GM18873 (cell line): ENCODE results near the gene SMARCD1.

ENCODE experiments used
- ATAC-seq: cut with Tn5 transposase; IDR thresholded peaks from one replicate; pipeline ENCODE4 v1.9.1; 2021; ENCODE audit warnings: mild to moderate bottlenecking, moderate library complexity, moderate number of reproducible peaks; ENCODE audit not compliant: unreplicated experiment, low FRiP score

Gene SMARCD1

DNA sequence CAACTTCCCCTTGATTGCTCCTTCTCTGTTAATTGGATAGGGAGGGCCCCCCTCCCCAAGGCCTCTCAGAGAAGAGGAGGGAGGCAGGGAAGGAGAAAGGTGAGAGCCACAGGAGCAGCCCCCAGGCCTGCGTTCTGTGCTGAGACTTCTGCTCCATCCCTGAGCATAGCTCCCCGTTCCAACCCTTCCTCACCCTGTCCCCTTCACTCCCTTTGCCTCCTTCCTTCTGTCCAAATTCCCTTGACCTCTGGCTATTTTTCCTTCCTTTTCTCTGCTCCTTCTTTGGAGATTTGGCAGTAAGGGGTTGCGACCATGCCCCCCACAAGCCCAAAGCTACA, 28.5 kb upstream of the SMARCD1 start:
- no peak for ATAC-seq

DNA sequence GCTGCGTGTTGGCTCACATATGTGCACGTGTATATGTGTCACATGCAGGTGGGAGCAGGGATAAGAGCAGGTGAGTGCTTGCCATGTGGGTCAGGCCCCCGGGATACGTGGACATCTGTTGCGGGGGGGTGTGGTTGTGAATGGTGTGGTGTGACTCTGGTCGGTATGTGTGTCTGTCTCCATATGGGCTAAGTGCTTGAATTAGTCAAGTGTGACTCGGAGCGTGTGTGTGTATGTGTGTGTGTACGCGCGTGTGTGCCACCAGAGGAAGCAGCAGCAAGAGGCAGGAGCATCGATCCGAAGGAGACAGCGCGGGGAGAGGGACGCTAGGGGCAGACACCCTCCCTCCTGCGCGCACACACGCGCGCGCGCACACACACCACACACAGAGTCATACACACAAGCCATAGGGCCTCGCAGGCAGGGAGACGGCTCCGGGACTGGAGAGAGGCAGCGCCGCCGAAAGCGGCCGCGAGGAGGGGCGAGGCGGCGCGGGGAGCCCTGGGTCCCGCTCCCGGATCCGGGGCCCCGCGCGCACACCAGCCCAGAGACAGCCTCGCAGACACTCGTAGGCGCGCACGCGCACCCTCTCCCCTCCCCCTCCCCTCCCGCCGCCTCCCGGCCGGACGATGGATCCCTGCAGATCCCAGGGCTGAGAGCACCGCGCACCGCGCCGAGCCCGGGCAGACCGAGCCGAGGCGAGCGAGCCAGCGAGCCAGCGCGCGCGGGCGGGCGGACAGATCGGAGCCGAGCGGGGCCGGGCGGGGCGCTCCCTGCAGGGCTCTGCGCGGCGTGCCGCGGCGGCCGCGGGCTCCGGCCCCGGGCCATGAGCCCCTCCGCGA, 27.9 kb upstream of the SMARCD1 start, which contains the start of gene ASIC1:
Gene ASIC1, plus strand, starts transcription at position 597 of the 842 bp plus-strand sequence. CDS start 1,171 bp downstream, outside the sequence.
- no peak for ATAC-seq

DNA sequence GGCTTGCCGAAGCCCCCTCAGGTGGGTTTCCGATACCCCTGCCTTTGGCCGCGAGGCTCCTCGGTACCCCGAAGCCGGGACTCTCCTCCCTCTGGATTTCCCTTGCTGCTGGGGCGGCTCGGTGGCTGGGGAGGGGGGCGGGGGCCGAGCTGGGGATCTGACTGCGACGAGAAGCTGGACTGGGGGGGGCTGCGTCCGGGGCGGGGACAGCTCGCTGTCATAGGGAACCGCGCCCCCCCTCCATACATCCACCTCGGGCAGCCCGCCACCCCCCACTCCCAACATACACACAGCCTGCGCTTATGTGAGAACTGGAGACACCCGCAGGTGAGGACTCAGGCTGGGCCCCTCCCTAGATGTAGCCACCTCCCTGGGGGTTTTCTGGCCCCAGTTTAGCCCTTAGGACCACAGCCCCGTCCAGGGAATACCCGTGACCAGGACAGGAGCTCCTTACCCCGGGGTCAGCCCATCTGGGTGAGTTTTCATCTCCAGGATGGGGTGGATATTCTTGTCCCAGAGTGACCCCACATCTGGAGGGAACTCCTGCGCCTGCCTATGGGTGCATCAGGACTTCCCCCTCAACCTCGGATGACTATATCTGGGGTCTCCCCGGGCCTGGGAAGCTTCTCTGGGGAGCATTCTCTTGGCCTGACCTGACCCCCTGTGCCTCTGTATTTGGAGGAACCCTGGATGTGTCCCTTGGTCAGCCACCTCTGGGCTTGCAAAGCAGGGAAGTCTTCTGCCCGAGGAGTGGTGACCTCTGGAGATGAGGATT, 27.1 kb upstream of the SMARCD1 start:
- ATAC-seq, result no peak

DNA sequence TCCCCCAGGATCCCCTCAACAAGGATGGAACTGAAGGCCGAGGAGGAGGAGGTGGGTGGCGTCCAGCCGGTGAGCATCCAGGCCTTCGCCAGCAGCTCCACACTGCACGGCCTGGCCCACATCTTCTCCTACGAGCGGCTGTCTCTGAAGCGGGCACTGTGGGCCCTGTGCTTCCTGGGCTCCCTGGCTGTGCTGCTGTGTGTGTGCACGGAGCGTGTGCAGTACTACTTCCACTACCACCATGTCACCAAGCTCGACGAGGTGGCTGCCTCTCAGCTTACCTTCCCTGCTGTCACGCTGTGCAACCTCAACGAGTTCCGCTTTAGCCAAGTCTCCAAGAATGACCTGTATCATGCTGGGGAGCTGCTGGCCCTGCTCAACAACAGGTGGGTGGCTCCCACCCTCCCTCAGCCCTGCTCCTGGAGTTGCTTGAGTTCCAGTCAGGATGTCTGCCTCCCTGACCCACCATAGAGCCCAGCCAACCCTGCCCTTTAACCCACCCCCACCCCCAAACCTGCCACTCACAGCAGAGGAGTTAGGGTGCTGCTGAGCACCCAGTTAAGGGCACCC, 26.3 kb upstream of the SMARCD1 start:
- no peak for ATAC-seq

DNA sequence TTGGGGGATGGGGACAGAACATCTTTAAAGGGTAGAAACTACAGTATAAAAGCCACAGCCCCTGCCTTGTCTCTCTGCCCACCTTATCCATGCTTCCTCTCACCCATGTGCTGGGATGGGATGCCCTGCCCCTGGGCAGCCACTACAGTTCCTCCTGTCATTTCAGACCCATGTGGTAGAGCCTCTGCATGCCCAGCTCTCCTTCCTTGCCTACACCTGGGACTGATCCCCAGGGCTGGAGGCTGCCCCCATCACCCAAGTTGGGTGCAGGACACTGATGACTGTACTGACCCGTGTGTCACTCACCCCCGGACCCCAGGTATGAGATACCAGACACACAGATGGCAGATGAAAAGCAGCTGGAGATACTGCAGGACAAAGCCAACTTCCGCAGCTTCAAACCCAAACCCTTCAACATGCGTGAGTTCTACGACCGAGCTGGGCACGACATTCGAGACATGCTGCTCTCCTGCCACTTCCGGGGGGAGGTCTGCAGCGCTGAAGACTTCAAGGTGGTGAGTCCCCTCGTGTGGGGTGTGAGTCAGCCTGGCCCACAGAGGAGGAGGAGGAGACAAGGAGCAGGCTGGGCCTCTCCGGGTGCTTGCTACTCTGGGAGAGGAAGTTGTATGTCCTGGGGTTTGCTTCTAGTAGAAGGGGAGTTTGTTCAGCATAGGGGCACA, 25.6 kb upstream of the SMARCD1 start:
- no peak for ATAC-seq

DNA sequence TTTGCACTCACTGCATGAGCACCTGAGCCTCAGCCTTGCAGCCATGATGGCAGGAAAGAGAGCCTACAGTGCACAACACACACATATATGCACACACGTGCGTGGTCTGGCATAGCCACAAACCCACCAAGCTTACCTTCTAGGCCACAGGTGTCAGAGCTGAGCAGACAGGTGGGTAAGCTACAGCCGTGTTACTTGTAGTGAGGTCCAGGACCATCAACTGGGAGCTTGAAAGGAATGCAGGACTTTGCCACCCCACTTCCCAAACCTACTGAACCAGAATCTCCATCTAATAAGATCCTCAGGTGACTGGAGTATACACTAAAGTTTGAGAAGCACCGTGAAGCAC, 25.0 kb upstream of the SMARCD1 start:
- ATAC-seq, result no peak

DNA sequence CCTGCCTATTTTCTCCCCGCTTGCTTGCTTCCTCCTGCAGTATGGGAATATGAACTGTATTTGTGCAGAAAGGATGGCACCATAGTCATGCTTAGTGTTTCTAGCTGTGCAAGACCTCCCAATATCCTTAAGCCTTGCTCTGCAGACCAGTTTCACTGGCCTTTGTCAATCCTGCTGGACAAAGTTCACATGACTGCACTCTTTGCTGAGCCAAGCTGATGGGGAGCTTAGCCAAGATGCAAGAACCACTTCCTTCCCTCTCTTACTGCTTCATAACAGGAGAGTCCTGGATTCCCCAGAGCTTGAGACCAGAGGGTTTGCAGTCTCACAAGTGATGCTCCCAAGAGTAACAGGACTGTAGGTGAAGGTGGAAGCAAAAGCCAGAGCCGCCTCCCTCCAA, 24.0 kb upstream of the SMARCD1 start:
- ATAC-seq, result no peak

DNA sequence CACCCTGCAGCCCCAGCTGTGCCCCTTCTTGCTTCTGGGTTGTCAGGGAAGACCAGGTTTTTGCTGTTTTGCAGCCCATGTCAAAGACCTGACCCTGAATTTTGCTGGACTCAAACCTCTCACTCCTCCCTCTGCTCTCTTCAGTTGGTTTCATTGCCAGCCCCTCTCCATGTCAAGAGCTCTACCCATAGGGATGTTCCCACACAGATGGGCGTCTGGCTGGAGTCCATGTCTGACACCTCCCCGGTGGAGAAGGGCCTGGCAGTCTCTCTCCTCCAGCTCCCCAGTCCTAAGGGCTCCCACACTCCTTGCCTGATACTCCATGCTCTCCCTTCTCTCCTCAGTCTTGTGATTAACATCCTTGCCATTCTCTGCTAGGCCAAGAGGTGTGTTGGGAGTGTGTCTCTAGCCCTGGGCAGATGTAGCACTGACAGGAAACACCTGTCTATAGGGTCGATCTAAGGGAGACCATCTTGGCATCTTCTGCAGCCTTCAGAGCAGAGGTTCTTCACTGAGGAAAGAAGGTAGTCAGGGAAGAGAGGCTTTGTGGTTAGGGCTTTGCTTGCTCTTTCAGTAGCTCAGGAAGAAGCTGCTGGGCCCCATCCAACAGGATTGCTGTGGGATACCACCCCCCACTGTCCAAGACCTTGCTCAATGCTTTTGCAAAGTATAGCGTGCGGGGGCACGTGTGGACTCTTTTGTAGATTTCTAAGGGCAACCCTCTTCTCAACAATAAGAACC, 23.0 kb upstream of the SMARCD1 start:
- no peak for ATAC-seq

DNA sequence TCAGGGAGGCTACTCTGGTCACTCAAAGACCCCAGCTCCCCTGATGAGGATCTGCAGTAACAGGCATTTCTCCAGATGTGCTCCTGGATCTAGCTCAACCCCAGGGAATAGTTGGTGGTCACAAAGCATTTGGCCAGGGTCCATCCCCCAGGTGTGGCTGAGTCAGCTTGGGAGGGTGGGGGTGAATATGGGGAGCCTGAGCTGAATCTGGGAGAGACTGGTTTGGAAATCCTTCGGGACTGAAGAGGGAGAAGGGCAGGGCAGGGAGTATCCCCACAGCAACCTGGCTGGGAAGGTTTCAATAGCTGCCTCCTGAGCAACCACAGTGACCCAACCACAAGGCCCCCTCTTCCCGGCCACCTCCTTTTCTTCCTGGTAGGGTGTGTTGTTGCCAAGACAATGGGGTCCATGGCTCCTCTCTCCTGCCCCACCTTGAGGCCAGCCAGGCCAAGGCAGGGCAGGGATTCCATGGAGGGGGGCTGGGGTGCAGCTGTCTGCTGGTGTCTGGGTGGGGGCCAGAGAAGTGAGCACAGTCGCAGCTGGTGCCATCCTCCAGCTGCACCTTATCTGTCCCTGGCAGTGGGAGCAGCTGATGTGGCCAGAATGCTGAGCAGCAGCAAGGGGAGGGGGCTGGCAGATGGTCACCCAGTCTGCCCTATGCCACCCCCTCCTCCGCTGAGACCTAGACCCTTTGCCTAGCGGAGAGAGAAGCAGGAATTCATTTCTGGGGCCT, 22.2 kb upstream of the SMARCD1 start:
- ATAC-seq, result no peak

DNA sequence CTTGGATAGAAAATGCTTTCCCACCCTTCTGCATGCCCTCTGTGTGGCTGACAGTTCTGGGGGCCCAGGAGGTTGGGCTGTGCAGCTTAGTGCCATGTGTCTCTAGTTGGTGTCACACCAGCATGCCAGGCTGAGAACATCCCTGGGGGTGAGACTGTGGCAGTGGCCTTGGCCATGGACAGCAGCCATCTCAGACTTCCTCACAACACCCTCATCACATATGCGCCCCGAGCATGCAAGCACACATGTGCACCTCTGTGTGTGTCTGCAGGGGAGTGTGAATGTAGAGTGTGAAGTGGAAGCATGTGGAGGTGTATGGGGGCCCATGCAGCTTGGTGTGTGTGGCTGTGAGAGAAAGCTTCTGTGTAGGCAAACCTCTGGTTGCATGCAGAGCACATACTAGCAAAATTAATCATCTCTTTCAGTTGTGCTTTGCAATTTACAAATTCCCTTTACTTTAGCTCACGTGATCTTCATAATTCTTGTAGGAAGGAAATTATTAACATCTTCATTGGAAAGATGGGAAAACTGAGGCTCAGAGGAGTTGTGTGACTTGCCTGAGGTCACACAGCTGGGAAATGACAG, 19.3 kb upstream of the SMARCD1 start:
- ATAC-seq, result no peak

DNA sequence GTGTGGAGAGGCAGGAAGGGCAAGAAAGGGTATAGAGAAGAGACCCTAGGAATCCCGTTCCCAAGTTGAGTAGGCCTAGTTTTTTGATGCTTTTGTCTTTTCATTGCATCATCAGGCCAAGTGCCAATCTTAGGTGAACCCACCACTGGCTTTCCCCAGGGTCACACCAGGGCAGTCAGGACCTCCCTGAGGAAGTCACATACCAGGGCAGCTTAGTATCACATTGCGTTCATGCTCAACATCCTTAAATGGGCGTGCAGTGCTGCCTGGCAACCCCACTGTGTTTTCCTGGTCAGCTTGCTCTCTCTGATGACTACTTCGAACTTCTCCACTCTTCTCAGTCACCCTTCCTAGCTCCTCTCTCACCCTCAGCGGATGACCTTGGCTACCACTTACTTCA, 18.7 kb upstream of the SMARCD1 start:
- ATAC-seq, result no peak

DNA sequence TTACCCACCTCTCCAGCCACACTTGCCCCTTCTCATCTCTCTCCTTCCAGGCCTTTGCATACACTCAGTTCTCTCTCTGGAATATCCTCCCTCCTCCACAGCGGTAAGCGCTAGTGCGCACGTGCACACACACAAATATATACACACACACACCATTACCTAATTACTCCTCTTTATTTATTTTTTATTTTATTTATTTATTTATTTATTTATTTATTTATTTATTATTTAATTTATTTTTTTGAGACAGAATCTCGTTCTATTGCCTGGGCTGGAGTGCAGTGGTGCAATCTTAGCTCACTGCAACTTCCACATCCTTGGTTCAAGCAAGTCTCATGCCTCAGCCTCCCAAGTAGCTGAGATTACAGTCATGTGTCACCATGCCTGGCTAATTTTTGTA, 16.1 kb upstream of the SMARCD1 start:
- ATAC-seq, result no peak

DNA sequence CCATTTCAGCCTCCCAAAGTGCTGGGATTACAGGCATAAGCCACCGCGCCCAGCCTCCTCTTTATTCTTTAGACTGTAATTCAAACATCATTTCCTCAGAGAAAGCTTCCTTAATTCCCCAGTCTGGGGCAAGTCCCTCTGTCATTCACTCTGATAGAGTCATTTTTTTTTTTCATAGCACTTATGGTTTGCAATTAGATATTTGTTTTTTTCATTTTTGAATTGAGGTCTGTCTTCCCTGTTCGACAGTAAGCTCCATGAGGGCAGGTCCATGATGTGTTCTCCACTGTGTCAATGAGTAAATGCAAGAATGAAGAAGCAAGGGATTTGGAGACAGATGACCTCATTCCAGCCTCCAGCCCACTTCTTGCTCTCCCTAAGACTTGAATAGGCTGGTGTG, 15.6 kb upstream of the SMARCD1 start:
- ATAC-seq, result no peak

DNA sequence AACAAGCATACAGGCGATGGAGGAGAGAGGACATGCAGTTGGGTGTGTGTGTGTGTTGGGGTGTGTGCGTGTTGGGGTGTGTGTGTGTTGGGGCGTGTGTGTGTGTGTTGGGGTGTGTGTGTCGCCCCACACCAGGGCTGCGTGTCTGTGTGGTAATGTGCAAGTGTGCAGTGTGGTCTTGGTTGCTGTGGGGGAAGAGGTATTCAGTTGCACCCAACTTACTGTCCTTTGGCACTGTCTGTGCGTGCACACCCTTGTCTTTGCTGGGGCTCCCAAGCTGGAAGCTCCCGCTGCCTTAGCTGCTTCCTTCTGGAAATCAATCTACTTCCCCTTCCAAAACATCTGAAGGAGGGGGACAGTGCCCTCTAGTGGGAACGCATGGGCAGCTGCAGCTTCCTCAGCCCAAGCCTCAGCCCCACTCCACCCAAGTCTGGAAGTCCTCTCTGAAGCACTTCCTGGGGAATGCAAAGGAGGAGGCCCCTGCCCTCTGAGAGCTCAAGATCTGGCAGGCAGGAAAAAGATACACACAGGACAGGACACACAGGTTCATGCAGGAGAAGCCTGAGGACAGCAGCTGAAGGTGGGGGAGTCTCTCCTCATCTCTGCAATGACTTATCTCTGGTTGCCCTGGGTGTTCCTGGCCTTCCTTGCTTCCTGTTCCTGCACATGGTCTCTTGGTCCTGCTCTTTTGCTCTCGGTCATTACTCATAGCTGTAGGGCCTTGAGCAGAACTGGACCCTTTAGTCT, 14.7 kb upstream of the SMARCD1 start:
- no peak for ATAC-seq

DNA sequence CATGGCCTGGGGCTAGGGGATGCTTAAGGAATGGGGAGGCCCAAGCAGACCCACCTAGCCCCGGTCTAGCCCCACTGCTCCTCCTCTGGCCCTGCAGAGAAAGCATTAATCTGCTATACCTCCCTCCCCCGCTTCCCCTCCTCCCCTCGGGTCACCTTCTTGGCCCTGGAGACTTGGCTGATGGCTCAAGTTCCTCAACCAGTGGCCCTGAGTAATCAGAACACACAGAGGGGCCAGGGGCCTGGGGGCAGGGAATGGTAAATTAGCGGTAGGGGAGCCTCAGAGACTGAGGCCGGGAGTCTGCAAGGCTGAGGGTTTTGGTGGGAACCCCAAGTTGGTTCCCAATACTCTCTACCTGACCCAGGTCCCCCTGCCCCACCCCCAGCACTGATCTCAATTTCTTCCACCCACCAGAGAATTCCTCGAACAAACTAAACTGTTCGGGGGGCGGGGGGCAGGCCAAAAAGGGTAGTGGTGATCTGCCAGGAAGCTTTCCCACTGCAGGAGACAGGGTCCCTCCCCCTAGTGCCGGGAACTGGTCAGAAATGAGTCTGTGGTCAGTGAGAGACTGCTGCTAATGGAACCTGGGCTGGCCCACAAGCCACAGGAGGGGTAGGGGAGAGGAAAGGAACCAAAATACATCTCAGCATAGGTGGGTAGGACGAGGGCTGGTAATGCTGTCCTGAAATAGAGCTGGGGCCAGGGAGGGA, 12.8 kb upstream of the SMARCD1 start:
- ATAC-seq, result no peak

DNA sequence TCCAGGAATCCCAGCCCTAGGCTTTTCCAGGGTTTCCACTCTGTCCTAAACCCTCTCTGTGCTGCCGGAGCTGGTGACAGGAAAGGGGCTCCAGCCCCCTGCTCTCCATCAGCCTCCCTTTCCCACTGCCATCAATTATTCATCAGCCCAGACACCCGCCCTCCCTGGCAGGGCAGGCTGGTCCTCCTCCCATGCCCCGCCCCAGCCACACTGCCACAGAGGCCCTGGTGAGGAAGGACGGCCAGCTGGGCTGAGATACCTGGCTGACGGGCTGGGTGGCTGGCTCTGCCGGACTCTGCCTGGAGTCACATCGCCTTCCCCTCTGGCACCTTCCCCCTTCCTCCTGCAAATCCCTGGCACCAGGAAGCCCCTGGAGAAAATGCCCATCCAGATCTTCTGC, 11.9 kb upstream of the SMARCD1 start:
- ATAC-seq, result no peak

DNA sequence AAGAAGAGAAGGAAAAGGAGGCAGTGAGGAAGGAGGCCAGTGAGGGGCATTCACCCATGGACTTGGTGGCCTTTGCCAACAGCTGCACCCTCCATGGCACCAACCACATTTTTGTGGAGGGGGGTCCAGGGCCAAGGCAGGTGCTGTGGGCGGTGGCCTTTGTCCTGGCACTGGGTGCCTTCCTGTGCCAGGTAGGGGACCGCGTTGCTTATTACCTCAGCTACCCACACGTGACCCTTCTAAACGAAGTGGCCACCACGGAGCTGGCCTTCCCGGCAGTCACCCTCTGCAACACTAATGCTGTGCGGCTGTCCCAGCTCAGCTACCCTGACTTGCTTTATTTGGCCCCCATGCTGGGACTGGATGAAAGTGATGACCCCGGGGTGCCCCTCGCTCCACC, 11.4 kb upstream of the SMARCD1 start:
- no peak for ATAC-seq
